CD4-positive, alpha-beta T cell treated with Interleukin-1 beta for 1 hour (primary cell): Measurements from ENCODE around the gene SRRM3.
"Not testable (repeated sequence)": the region's sequence is repeated elsewhere in the genome, so short reads cannot be mapped to it uniquely, and the experiment has no call there.

ENCODE experiments used
- DNase-seq, 2 donors: peaks; one replicate each; pipeline ENCODE4 v3.0.0-alpha.2; 2020 to 2022

Gene SRRM3

DNA sequence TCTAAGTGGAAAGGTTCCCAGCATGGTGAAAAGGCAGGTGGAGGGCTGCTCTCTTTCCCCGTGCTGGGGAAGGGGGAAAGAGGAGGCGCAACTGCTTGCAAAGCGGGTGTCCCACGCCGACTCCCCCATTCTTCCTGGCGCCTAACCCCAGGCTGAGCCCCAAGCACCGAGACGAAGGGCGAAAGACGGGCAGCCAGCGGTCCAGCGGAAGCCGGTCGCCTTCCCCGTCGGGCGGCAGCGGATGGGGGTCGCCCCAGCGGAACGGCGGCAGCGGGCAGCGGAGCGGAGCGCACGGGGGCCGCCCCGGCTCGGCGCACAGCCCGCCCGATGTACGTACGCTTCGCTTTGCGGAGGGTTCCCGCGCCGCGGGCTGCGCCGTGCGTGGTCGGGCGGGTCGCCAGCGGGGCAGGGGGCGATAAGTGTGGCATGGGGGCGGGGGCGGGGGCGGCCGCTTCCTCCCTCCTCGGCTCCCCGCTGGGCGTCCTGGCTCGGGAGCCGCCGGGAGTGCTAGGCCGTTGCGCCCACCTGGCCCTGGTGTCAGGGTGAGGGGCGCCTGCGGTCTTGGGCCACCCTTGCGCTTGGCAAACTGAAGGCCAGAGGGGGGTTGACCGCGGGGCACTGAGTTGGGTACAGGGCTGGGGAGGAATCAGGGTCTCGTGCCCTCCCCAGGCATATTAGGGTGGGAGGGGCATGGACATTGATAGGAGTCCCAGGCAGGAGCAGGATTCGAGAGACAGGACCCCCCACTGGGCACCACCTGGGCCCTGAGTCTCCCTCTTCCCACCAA, 65.6 kb downstream of the SRRM3 start:
- no peak for DNase-seq

DNA sequence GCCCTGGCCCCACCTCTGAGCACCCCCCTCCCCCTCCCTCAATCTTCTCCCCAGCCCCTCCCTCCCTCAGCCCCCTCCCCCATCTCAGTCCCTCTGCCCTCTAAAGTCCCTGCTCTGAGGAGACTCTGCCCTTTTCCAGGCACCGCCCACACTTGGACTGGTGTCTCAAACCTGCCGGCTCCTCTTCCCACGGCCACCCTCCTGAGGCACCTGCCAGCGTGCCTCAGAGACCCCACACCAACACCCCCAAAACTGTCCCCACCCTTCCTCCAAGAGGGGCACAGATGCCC, 66.1 kb downstream of the SRRM3 start:
- DNase-seq, result no peak

DNA sequence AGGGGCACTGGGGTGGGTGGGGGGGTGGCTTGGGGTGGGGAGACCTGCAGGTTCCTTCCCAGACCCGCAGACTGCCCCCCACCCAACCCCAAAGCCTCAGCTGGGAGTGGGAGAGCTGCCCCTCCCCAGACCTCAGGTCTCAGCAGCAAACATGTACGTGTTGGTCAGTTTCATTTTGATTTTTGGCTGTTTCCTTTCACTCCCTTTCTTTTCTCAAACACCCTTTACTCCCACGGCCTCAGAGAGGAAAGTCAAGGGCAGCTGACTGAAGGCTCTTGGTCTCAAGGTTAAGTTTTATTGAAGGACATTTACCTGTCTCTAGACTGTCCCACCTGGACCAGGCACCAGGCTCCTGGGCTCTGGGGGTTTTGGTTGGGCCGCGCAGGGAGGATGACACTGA, 66.7 kb downstream of the SRRM3 start:
- DNase-seq, result no peak

DNA sequence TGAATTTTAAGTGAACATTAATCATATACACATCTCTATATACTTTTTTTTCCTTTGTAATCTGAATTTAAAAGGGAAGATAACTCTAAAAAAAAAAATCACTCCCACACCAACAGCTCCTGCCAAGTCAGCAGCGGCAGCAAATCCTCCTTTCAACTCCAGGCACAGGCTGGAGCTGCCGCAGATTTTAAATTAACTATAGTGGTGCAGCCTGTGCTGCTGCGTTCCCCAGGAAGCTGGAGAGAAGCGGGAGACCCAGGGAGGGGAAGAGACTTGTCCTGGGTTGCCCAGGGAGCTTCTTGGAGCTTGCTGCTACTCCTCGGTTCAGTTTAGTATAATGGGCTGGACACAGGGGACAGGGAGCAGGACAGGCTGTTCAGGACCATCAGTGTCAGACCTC, 68.2 kb downstream of the SRRM3 start:
- DNase-seq, result no peak

DNA sequence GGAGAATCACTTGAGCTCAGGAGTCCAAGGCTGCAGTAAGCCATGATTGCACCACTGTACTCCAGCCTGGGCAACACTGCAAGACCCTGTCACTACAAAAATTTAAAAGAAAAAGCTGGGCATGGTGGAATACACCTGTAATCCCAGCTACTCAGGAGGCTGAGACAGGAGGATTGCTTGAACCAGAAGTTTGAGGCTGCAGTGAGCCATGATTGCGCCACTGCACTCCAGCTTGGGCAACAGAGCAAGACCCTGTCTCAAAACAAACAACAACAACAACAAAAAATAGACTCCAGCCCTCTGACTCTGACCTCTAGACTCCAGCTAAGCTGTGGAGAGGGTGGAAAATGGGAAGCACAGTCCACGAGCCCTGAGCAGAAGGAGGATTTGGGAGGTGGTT, 69.7 kb downstream of the SRRM3 start:
- not testable (repeated sequence) for DNase-seq

DNA sequence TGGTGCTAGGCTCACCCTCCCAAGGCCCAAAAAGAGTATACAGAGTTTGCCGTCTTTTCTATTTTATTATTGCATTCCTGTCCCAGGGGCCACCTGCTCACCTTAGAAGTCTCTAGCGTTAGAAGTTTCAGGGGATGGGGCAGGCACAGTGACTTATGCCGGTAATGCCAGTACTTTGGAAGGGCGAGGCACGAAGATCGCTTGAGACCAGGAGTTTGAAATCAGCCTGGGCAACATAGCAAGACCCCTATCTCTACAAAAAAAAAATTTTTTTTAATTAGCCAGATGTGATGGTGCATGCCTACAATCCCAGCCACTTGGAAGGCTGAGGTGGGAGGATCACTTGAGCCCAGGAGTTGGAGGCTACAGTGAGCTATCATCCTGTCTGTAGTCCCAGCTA, 70.4 kb downstream of the SRRM3 start:
- no peak for DNase-seq

DNA sequence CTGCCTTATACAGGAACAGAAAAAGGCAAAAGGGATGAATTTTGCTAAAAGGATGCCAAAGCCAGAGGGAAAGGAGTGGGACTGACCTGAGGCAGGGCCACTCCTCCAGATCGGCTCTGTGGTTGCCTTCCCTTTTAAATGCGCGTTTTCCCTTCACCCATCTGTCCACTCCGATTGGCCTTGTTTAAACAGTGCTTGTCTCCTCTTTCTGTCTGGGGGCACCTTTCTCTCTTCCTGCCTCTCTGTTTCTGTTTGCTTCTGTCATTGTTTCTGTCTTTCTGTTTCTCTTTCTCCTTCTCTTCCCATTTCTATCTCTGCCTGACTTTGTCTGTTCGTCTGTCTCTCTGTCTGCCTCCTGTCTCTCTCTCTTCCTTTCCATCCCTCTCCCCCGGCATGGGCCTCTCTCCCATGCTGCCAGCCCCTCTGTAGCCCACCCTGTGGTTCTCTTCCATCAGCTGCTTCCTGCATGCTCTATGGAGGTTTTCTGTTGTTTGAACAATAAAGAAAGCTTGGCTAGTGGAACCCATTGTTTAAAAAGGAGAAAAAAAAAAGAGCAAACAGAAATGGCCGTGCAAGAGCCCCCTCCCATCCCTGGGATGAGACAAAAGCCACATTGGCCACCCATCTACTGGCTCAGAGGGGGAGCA, 71.3 kb downstream of the SRRM3 start:
- DNase-seq, result no peak

DNA sequence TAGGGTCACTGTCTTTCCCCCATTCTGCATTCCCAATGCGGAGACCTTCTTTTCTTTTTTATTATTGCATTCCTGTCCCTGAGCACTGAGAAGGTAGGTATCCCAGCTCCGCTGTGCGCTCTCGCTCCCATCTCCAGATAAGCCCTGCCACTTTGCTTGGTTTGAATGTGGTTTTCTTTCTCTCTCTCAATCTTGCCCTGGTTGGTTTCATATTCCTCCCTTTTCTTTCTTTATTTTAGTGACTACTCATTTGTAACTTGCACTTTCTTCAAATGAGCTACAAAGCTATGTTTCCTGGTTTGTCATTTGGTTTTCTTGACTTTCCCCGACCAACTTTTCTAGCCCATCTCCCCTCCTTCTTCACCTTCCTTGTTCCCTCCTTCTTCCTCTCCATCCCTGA, 71.8 kb downstream of the SRRM3 start:
- no peak for DNase-seq

DNA sequence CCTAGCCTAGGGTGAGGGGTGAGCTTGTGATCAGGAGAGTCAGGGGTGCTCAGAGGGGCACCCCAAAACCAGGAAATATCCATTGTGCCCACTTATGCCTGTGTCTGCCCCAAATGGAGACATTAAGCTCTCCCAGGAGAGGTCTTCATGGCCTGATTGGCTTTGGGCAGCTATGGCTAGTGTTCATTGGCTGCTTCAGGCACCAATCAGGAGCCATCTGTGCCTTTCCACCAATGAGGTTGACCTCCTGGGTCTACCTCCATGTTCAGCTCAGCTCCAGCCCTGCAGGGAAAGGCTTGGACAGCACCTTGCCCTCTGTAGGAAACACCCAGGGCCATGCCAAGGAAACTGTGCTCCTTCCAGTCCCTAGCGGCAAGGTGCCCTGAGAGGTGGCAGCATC, 76.8 kb downstream of the SRRM3 start:
- no peak for DNase-seq

DNA sequence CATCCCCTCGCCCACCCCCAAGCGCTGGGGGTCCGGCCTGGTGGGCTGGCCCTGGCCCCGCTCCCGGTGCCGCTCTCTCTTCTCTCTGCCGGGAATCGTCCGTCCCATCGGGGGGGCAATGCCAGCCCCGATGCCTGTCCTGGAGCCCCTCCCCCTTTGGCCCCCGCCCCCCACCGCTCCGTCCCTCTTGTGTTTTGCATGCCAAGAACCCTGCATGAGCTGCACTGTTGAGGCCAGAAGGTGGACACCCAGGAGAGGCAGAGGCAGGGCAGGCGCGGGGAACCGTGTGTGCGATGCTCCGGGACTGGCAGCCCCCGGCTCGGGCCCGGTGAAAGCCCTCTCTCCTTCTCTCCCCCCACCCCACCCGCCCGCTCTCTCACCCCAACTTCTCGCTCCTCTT, 78.7 kb downstream of the SRRM3 start:
- DNase-seq, result no peak

DNA sequence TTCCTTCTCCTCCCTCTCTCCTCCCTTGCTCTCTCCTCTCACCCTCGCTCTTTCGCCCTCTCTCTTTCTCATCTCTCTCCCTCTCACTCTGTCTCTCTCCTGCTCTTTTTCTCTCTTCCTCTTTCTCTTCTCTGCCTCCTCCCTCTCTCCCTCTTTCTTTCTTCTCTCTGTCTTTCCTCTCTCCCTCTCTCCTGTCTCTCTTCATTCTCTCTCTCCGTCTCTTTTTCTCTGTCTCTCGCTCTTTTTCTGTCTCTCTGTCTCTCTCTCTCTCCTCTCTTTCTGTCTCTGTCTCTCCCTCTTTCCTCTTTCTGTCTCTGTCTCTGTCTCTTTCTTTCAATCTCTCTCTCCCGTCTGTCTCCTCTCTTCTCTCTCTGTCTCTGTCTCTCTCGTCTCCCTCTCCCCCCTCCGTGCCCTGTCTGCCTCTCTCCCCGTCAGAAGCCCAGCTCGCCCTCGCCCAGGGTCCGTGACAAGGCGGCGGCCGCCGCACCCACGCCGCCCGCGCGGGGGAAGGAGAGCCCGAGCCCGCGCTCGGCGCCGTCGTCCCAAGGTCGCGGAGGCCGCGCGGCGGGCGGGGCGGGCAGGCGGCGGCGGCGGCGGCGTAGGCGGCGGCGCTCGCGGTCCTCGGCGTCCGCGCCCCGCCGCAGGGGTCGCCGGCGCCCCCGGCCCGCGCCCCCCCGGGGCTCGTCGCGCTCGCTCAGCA, 79.5 kb downstream of the SRRM3 start:
- DNase-seq, result no peak

DNA sequence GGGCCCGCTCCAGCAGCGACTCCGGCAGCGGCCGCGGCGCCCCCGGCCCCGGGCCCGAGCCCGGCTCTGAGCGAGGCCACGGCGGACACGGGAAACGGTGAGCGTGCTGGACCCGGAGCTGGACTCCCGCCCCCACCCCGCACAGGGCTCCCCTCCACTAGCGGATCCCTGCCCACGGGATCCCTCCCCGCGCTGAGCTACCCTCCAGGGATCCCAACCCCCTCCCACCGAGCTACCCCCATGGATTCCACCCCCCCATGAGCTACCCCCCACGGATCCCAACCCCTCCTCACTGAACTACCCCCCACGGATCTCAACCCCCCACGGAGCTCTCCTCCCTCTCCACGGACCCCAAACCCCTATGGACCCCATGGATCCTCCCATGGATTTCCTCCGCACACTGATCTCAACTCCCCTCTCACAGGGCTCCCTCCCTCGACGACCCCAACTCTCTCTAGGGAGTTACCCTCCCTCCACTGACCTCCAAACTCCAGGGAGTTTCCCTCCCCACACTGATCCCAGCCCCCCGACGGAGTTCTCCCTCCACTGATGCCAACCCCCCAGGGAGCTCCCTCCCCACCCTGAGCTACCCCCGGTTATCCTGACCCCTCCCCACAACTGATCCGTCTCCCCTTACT, 80.1 kb downstream of the SRRM3 start:
- DNase-seq, result no peak

DNA sequence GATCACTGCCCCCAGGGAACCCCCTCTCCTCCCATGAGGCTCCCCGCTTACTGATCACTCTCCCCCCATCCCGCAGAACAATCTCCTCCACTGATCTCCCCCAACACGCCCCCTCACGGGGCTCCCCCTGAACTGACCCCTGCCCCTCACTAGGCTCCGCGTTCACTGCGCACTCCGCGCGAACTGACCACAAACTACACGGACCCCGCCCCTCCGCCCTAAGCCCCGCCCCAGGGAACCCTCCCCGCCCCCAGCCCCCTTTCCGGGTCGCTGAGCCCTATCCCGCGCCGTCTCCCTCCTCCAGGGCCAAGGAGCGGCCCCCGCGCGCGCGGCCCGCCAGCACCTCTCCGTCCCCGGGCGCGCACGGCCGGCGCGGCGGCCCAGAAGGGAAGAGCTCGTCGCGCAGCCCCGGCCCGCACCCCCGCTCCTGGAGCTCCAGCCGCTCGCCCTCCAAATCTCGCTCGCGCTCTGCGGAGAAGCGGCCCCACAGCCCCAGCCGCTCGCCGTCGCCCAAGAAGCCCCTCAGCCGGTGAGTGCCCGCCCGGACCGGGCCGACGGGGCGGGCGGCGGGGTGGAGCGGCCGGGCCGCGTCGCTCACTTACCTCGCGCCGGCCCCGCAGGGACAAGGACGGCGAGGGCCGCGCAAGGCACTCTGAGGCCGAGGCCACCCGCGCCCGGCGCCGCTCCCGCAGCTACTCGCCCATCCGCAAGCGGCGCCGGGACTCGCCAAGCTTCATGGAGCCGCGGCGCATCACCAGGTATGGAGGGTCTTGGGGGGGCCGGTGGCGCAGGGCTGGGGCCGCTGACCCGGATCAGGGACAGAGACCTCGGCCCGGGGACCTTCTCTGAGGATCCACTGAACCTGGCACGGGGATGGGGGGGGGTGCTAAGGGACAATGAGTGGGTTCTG, 80.9 kb downstream of the SRRM3 start:
- DNase-seq, result no peak

DNA sequence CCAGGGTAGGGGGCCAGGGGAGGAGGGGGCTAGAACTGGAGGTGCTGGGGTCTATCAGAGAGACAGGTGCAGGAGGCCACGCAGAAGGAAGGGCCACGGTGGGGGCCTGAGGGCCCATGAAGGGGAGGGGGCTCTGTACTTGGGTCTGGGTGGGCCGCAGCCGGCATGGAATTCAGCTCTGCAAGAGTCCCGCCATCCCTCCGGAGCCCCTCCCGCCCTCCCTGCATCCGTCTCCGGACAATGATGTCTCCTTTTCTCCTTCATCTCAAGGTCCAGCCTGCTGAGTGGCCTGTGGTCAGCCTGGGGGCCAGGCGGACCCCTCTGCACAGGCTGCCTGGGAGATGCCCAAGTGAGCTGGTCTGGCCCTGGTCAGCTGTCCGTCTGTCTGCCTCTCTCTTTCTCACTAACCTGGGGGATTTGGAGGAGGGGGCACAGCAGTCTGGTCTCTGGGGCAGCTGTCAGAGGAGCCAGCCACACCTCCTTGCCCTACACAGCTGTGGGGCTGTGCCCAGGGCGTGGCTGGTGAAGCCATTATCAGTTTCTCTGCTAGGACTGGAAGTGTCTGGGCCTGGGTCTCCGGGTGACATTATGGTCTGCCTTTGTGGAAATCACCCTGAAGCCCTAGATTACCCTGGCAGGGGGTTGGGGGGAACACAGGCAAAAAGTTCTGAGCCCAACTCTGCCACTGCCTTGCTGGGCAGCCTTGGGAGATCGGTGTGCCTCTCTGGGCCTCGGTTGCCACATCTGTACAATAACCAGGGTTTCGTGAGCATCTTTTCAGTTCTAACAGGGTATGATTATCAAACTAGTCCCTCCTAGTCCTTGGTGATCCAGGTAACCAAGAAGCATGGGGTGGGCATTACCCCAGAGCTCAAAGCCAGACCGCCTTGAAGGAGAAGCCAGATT, 81.8 kb downstream of the SRRM3 start:
- no peak for DNase-seq

DNA sequence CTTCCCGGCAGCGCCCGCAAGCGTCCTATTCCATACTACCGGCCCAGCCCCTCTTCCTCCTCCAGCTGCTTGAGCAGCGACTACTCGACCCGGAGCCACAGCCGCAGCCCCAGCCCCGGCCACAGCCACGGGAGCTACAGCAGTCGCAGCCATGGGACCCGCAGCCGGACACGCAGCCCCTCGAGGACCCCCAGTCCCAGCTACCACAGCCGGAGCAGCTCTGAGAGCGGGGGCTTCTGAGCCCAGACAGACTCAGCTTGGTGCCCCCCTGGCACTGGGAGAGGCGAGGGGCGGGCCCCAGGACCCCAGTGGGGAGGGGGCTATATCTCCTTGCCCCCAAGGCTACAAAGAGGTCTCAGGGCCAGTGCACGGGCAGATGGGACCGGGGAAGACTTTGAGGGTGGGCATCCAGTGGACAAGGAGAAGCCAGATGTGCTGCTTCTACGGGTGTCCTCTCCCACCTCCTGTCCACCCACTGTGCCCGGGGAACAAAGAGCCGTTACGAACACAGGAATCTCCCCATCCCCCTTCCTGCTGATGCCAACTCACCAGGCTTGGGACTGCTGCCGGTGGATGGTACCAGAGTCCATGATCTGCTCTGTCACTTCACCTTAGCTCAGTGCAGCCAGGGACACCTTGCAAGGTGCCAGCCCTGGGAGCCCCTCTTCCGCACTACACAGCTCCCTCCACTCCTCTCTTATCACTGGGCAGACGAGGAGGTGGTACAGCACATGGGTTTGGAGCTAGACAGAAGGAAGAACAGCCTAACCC, 84.1 kb downstream of the SRRM3 start:
- no peak for DNase-seq

DNA sequence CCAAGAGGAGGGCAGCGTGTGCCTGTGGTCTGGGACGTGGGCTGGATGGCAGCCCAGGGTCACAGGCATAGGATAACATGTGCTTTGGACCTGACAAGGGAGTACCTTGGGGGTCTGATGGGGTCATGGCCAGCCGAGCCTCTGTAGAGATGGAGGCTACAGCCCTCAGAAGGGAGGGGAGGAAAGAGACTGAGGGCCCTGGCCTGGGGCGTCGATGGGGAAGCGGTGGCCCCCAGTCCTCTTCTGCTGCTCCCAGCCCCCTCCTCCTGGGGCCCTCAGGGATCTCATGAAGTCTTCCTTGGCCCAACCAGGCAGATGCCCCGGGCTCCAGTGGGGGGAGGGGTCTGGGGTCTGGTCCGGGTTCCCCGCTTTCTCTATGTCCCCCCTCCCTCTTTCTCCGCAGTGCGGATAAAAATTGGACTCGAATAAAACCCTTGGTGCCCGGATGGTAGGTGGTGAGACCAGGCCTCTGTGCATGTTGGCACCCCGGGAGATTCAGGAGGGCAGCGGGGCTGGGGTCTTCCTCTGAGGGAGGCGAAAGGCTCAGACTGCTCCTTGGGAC, 85.2 kb downstream of the SRRM3 start:
- DNase-seq, result no peak

DNA sequence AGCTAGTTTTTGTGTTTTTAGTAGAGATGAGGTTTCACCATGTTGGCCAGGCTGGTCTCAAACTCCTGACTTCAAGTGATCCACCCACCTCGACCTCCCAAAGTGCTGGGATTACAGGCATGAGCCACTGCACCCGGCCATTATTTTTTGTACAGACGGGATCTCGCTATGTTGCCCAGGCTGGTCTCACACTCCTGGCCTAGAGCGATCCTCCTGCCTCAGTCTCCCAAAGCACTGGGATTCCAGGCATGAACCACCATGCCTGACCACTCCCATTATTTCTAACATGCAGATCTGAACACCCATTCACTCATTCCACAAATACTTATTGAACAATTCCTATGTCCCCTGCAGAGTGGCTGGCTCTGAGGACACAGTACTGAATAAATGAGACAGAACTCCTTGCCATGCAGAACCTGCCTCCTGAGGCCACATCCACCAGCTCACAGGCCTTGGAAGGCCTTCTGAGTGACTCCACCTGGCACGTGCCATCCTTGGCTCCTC, 89.2 kb downstream of the SRRM3 start:
- DNase-seq, result not testable (repeated sequence)

DNA sequence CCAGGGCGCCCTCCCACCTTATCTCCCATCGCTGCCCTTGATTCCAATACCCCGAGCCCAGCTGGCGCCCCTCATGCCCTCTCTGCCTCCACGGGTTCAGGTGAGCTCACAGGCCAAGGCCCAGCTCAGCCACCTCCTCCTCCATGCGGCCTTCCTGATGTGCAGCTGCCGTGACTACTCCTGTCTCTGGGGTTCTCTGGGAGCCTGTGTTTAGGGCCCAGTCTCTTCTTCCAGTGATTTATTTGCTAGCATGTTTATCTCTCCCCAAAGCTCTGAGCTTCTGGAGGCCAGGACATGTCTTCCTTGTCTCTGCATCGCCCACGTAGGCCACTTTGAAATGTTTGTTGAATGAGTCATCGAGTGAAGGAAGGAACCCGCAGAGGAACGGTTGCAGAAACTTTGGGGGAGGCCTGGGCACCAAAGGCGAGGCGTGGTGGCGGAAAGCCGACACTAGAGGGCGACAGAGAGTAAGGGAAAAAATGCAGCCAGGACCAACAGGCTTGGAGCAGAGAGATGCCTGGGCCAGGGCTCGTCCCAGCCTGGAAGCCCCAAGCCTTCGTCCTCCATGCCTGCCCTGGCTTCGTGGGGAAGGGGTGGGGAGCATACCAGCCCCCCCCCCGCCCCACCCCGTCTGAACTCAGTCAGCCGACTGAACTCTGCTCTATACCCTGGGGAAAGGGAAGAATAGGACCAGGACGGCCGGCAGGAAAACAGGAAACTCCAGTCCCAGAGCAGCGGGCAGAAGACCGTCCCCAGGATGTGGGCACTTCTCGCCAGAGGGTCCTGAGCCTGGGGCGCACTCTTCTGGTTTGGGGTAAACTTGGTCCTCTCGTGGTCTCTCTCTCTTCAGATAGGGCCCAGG, 89.9 kb downstream of the SRRM3 start:
- peak; percentile 83 to 86 for DNase-seq

DNA sequence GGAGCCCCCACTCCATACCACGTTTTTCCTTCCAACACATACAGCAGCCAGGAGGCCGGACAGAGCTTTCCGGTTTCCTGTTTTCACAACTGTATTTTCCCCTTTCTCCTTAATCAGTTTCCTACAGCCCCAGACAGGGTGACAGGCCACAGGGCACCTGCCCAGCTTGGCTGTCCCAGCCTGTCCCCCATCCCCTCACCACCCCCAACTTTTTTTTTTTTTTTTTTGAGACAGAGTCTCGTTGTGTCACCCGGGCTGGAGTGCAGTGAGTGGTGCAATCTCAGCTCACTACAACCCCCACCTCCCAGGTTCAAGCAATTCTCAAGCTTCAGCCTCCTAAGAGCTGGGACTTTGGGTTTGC, 90.5 kb downstream of the SRRM3 start:
- DNase-seq, result no peak
